ENCODE results near the gene PCK2. TPM values are rescaled to one million over a fixed set of nuclear protein-coding genes. Genes with fewer than 3 reads are reported as not detected.
A peak's percentile ranks its signal among the peaks of the same experiment; 100 is the strongest.
"Not testable (repeated sequence)": the region's sequence is repeated elsewhere in the genome, so short reads cannot be mapped to it uniquely, and the experiment has no call there.

PCK2 gene
- polyA plus RNA-seq (ENCODE audit: insufficient read length in 12 of 12) = 10 to 100 TPM in 1 of 12 donors, 1 to 10 TPM in 10, not detected in 1; 2.2 to 17.9 (median 3.5) TPM
- long read RNA-seq, donor 1, transcript PCK2-201 (10 exons, 2,357 nt) = major isoform, 27 of 72 reads
- long read RNA-seq, donor 1, partial matches to known transcripts = 32 of 72 reads
- long read RNA-seq, donor 1, other reads (novel, unspliced or antisense) = 5 of 72 reads
- long read RNA-seq, donor 2, partial matches to known transcripts = 0 of 2 reads
- long read RNA-seq, donor 2, other reads (novel, unspliced or antisense) = 0 of 2 reads
- long read RNA-seq, donor 3, partial matches to known transcripts = 0 of 1 reads
- long read RNA-seq, donor 3, other reads (novel, unspliced or antisense) = 0 of 1 reads
- long read RNA-seq, donor 4 = 0 reads
- long read RNA-seq, donor 5, partial matches to known transcripts = 0 of 2 reads
- long read RNA-seq, donor 5, other reads (novel, unspliced or antisense) = 0 of 2 reads
- long read RNA-seq, donor 6 = 0 reads
- long read RNA-seq, donor 7 = 0 reads
- long read RNA-seq, donor 8, partial matches to known transcripts = 0 of 2 reads
- long read RNA-seq, donor 8, other reads (novel, unspliced or antisense) = 0 of 2 reads
- long read RNA-seq, donor 9 = 0 reads
- long read RNA-seq, donor 10, partial matches to known transcripts = 0 of 1 reads
- long read RNA-seq, donor 10, other reads (novel, unspliced or antisense) = 0 of 1 reads
- long read RNA-seq, donor 11, partial matches to known transcripts = 0 of 1 reads
- long read RNA-seq, donor 11, other reads (novel, unspliced or antisense) = 0 of 1 reads

- peak; percentile 49 for DNase-seq
Observed at GRCh38 chr14:24093901-24094840, at the start of gene PCK2. TSS of gene PCK2 (plus strand) at chr14:24094311. CDS start at chr14:24094406, 95 bp downstream.

- DNase-seq = not testable (repeated sequence)
Observed at GRCh38 chr14:24049002-24049401, 45.1 kb upstream of the PCK2 start.

- DNase-seq = not testable (repeated sequence)
Observed at GRCh38 chr14:24050753-24051152, 43.4 kb upstream of the PCK2 start.

GRCh38 chr14:24051176-24051788 lies 42.8 kb upstream of the PCK2 start:
- peak; percentile 7 for DNase-seq

- peak; percentile 44 for DNase-seq
Observed at GRCh38 chr14:24051789-24052655, 42.1 kb upstream of the PCK2 start, which contains the start of gene CARMIL3. TSS of gene CARMIL3 (plus strand) at chr14:24052009. CDS start at chr14:24052154, 145 bp downstream.

- DNase-seq = no peak
Observed at GRCh38 chr14:24052656-24053547, 41.2 kb upstream of the PCK2 start.

GRCh38 chr14:24053548-24054323 lies 40.4 kb upstream of the PCK2 start:
- no peak for DNase-seq

GRCh38 chr14:24054324-24054641 lies 39.8 kb upstream of the PCK2 start:
- DNase-seq = no peak

GRCh38 chr14:24054646-24055045 lies 39.5 kb upstream of the PCK2 start:
- DNase-seq = no peak

- no peak for DNase-seq
Observed at GRCh38 chr14:24055971-24056799, 37.9 kb upstream of the PCK2 start.

GRCh38 chr14:24056800-24057184 lies 37.3 kb upstream of the PCK2 start:
- no peak for DNase-seq

GRCh38 chr14:24057271-24057670 lies 36.8 kb upstream of the PCK2 start:
- no peak for DNase-seq

GRCh38 chr14:24057867-24058259 lies 36.2 kb upstream of the PCK2 start:
- no peak for DNase-seq

- DNase-seq = peak; percentile 81
Observed at GRCh38 chr14:24058260-24058950, 35.7 kb upstream of the PCK2 start.

- DNase-seq = no peak
Observed at GRCh38 chr14:24058951-24059475, 35.1 kb upstream of the PCK2 start.

GRCh38 chr14:24059841-24060388 lies 34.2 kb upstream of the PCK2 start:
- DNase-seq = no peak
